ENCODE measurements around the gene DCLRE1A. TPM values are rescaled to one million over a fixed set of nuclear protein-coding genes. Genes with fewer than 3 reads are reported as not detected.

The DCLRE1A gene
- total RNA-seq, 4 donors from 2014 or later, result 3.6 to 4.9 (median 4.5) TPM

DNA sequence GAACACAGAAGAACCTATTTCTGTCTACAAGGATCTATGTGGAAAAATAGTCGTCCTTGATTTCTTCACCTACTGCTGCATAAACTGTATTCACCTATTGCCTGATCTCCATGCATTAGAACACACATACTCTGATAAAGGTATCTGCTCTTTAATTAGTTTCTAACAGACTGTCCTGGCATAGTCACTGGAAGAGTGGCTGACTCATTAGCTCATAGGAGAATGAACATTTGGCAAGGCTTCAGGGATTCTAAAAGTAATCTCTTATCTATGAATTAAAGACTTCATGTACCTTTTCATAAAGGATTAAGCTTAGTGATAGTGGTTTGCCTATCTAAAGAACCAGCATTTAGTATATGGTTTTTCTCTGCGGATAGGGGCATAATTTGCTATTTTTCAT is 4.7 kb upstream of the DCLRE1A start:
- peaks cover 0 to 43% (median 8%) of the 10 kb centered on the region in 3 donors for H3K36me3 ChIP-seq
- no peaks in the 10 kb centered on the region for H3K27me3 ChIP-seq
- WGBS, 2 donors, result 89 to 91% methylated on average over 2 of the region's 2 CpGs
- no peak overlapping the region for H3K27ac ChIP-seq
- H3K9me3 ChIP-seq, result peaks cover 0 to 3% (median 0%) of the 10 kb centered on the region in 4 donors
- no peak overlapping the region for H3K4me3 ChIP-seq
- TF ChIP-seq EP300 (IDR thresholded peaks at IDR 0.05), result no peak
- TF ChIP-seq, protein P1, sequence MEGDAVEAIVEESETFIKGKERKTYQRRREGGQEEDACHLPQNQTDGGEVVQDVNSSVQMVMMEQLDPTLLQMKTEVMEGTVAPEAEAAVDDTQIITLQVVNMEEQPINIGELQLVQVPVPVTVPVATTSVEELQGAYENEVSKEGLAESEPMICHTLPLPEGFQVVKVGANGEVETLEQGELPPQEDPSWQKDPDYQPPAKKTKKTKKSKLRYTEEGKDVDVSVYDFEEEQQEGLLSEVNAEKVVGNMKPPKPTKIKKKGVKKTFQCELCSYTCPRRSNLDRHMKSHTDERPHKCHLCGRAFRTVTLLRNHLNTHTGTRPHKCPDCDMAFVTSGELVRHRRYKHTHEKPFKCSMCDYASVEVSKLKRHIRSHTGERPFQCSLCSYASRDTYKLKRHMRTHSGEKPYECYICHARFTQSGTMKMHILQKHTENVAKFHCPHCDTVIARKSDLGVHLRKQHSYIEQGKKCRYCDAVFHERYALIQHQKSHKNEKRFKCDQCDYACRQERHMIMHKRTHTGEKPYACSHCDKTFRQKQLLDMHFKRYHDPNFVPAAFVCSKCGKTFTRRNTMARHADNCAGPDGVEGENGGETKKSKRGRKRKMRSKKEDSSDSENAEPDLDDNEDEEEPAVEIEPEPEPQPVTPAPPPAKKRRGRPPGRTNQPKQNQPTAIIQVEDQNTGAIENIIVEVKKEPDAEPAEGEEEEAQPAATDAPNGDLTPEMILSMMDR (IDR thresholded peaks at IDR 0.05), result no peak
- TF ChIP-seq POLR2A (IDR thresholded peaks at IDR 0.05), result no peak
- DNase-seq (ENCODE audit: low spot score in 2 of 2), result no peak
- H3K4me1 ChIP-seq, result peaks cover 0 to 43% (median 23%) of the 10 kb centered on the region in 4 donors

DNA sequence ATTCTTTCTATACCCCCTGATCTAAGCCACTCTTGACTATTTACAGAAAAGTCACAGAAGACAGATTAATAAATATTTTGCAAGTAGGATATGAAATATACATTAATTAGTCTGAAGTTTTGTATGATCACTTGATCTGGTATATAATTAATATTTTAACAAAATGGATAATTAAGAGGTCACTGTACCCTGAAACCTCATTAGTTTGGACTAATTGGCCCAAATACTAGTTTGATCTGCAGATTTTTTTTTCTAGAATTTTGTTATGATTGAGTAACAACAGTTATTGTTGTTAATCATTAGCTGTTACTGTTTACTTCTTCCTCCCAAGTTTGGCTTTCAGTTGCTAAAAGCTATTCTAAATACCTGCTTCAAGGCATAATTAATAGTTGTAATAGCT is 3.3 kb upstream of the DCLRE1A start:
- TF ChIP-seq, protein P1 (IDR thresholded peaks at IDR 0.05), result no peak
- TF ChIP-seq POLR2A (IDR thresholded peaks at IDR 0.05) (no peak), EP300 (IDR thresholded peaks at IDR 0.05) (no peak)
- Histone ChIP-seq H3K4me3 (no peak overlapping the region), H3K27ac (no peak overlapping the region), H3K9me3 (peaks cover 0 to 3% (median 0%) of the 10 kb centered on the region in 4 donors), H3K36me3 (peaks cover 0 to 36% (median 8%) of the 10 kb centered on the region in 3 donors), H3K27me3 (no peaks in the 10 kb centered on the region), H3K4me1 (peaks cover 0 to 56% (median 29%) of the 10 kb centered on the region in 4 donors)
- no peak for DNase-seq (ENCODE audit: low spot score in 2 of 2)

DNA sequence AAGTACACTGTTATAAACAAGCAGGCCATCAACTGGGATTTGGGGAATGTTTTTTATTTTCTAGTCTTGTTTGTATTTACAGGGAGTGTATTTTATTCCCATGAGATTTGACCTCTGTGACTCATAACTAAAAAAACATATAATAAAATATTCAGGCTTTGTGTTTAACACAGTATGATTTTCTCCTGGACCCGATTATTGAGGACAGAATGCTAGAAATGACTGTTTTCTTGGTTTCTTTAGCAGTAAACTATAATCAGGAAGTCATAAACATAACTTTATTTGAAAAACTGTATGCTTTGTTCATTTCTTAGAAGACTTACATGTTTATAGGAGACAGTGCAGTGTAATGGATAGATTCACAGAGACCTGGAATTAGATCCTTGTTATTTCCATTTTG is 2.7 kb upstream of the DCLRE1A start:
- Histone ChIP-seq H3K27me3 (no peaks in the 10 kb centered on the region), H3K4me1 (peaks cover 0 to 63% (median 29%) of the 10 kb centered on the region in 4 donors), H3K9me3 (peaks cover 0 to 3% (median 0%) of the 10 kb centered on the region in 4 donors), H3K4me3 (peak overlapping the region in 2 of 4 donors; percentile 85 to 92), H3K36me3 (peaks cover 0 to 30% (median 8%) of the 10 kb centered on the region in 3 donors), H3K27ac (peak overlapping the region in 1 of 4 donors; percentile 22)
- TF ChIP-seq, protein P1 (IDR thresholded peaks at IDR 0.05), result no peak
- TF ChIP-seq EP300 (IDR thresholded peaks at IDR 0.05) (no peak), POLR2A (IDR thresholded peaks at IDR 0.05) (no peak)
- DNase-seq (ENCODE audit: low spot score in 2 of 2), result no peak
- 20 to 25% methylated on average over 1 of the region's 1 CpG for WGBS, 2 donors

DNA sequence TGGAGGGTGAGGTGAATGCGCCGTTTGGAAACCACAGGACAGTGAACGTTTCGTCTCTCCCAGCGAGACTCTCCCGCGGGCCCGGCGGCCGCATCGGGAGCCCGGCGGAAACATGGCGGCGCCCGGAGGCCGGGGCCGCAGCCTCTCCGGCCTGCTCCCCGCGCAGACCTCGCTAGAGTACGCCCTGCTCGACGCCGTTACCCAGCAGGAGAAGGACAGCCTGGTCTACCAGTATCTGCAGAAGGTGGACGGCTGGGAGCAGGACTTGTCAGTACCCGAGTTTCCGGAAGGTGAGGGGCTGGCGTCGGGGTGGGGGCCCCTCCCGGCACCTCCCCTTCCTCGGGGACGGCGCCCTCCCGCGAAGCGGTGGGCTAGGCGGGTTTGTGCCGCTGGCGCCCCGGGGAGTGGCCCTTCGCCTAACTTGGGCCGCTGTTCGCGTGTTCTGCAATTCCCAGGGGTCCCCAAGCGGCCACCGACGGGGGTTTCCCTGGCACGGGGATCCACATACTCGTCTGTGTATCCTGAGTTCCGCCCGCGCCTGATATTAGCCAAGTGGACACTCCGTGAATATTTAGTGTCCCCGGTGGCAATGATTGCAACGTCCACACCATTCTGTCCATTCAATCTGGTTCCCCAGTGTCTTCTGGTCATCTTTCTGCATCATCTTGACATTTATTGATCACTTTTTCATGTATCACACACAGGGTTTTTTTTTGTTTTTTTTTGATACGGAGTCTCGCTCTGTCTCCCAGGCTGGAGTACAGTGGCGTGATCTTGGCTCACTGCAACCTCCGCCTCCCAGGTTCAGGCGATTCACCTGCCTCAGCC is 1.1 kb upstream of the DCLRE1A start:
- no peaks in the 10 kb centered on the region for H3K9me3 ChIP-seq
- H3K36me3 ChIP-seq, result peaks cover 0 to 14% (median 0%) of the 10 kb centered on the region in 3 donors
- peaks cover 0 to 70% (median 32%) of the 10 kb centered on the region in 4 donors for H3K4me1 ChIP-seq
- peak; percentile 36 to 39 for DNase-seq (ENCODE audit: low spot score in 2 of 2)
- TF ChIP-seq POLR2A (IDR thresholded peaks at IDR 0.05) (peak in 1 of 2 donors; percentile 9), EP300 (IDR thresholded peaks at IDR 0.05) (peak in 1 of 2 donors; percentile 6)
- TF ChIP-seq, protein P1 (IDR thresholded peaks at IDR 0.05), result peak in 2 of 5 experiments; percentile 30 to 34
- 2 to 3% methylated on average over 32 to 53 of the region's 62 CpGs for WGBS, 2 donors
- H3K27ac ChIP-seq, result peak overlapping the region; percentile 59 to 93 (median 86)
- peak overlapping the region; percentile 51 to 92 (median 82) for H3K4me3 ChIP-seq
- H3K27me3 ChIP-seq, result no peaks in the 10 kb centered on the region

DNA sequence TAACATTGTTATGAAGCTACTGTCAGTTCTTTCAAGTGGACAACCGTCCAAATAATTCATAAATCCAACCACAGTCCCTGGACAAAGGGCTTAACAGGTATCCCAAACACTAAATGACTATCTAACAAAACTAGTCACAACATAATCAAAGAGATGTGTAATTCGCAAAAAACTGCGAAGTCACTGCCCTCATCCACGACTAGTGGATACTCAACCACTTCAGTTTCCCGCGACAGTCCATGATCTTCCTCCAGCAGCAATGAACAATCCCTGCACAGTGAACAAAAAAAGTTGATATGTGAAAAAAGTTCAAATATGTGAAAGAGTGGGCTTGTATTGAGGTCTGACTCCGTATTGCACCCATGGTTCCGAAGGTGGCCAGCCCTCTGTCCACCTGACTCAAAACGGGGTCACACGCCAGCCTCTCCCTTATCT is 287 bp downstream of the DCLRE1A start:
- H3K36me3 ChIP-seq, result peaks cover 0 to 9% (median 0%) of the 10 kb centered on the region in 3 donors
- H3K4me1 ChIP-seq, result peaks cover 0 to 64% (median 32%) of the 10 kb centered on the region in 4 donors
- no peaks in the 10 kb centered on the region for H3K27me3 ChIP-seq
- H3K27ac ChIP-seq, result peak overlapping the region; percentile 59 to 93 (median 86)
- TF ChIP-seq EP300 (IDR thresholded peaks at IDR 0.05) (no peak), POLR2A (IDR thresholded peaks at IDR 0.05) (no peak)
- TF ChIP-seq, protein P1 (IDR thresholded peaks at IDR 0.05), result no peak
- peak in 1 of 2 donors; percentile 7 for DNase-seq (ENCODE audit: low spot score in 2 of 2)
- peak overlapping the region; percentile 51 to 92 (median 82) for H3K4me3 ChIP-seq
- no peaks in the 10 kb centered on the region for H3K9me3 ChIP-seq
- 30 to 32% methylated on average over 10 of the region's 10 CpGs for WGBS, 2 donors

All from tibial nerve (tissue), 4 donors.